GM12865 (cell line): ENCODE data around the gene OR2L5.

Source experiments
- DNase-seq: peaks from one replicate; pipeline ENCODE4 v3.0.0; 2010; ENCODE audit warnings: low read depth
- H3K4me3 ChIP-seq: 2 replicates; pipeline ENCODE4 v1.5.1; 2011; ENCODE audit warnings: mild to moderate bottlenecking, low read depth, low read length, control low read depth
- TF ChIP-seq, protein P1 (sequence below): IDR thresholded peaks from 2 replicates; pipeline ENCODE4 v1.5.1; 2011; ENCODE audit warnings: low read length, control low read depth, low read depth, inconsistent platforms; ENCODE audit not compliant: insufficient read depth; ENCODE audit errors: missing control alignments

The OR2L5 gene

DNA sequence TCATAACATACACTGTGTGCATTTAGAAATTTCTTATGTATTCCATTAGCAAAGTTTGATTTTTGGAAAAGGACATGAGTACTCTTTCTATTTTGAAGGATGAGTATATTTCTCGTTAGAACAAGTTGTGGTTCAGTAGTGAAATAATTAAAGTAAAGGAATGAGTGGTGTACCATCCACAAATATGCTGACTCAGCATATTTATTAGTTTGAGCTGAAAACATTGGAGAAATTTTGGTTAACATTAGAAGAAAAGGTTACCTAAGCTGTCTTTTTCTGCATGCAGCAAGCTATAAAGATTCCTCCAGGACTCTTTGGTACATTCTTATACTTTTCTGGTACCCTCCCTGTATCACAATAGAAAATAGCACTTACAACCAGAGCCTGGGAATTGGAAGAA is 5.7 kb upstream of the OR2L5 start:
- TF ChIP-seq, protein P1, sequence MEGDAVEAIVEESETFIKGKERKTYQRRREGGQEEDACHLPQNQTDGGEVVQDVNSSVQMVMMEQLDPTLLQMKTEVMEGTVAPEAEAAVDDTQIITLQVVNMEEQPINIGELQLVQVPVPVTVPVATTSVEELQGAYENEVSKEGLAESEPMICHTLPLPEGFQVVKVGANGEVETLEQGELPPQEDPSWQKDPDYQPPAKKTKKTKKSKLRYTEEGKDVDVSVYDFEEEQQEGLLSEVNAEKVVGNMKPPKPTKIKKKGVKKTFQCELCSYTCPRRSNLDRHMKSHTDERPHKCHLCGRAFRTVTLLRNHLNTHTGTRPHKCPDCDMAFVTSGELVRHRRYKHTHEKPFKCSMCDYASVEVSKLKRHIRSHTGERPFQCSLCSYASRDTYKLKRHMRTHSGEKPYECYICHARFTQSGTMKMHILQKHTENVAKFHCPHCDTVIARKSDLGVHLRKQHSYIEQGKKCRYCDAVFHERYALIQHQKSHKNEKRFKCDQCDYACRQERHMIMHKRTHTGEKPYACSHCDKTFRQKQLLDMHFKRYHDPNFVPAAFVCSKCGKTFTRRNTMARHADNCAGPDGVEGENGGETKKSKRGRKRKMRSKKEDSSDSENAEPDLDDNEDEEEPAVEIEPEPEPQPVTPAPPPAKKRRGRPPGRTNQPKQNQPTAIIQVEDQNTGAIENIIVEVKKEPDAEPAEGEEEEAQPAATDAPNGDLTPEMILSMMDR, result no peak
- DNase-seq, result no peak
- no peak overlapping the region for H3K4me3 ChIP-seq

- no peak for DNase-seq
- H3K4me3 ChIP-seq, result no peak overlapping the region
- TF ChIP-seq, protein P1, result no peak
Observed at GRCh38 chr1:248009681-248010080, 3.8 kb upstream of the OR2L5 start.

- TF ChIP-seq, protein P1, result no peak
- H3K4me3 ChIP-seq, result no peak overlapping the region
- no peak for DNase-seq
Observed at GRCh38 chr1:248015803-248016202, 2.3 kb downstream of the OR2L5 start.

DNA sequence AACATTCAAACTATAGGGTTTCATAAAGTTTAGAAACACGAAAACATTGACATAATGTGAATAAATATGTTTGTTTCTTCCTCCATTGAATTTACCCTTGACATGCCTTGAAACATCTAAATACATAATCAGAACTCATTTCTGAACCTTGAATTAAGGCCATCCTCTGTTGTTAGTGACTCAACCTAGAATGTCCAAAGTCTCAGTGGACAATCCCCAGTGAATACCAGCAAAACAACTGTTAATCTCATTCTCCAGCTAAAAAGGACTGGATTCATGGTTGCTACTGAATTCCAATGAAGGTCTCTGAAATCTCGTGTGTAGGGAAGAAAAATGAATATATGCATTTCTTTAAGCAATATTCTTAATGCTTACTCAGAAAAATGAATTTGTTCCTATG is 16.3 kb downstream of the OR2L5 start, which contains the start of gene OR2L2:
OR2L2 (plus strand) TSS at position 301 of the 400 bp plus-strand sequence. CDS start 8,198 bp downstream, outside the sequence.
- DNase-seq, result no peak
- TF ChIP-seq, protein P1, result no peak
- H3K4me3 ChIP-seq, result no peak within 1 kb of the TSS

- TF ChIP-seq, protein P1, result no peak
- DNase-seq, result no peak
- no peak overlapping the region for H3K4me3 ChIP-seq
Observed at GRCh38 chr1:248045209-248045608, 31.7 kb downstream of the OR2L5 start.

DNA sequence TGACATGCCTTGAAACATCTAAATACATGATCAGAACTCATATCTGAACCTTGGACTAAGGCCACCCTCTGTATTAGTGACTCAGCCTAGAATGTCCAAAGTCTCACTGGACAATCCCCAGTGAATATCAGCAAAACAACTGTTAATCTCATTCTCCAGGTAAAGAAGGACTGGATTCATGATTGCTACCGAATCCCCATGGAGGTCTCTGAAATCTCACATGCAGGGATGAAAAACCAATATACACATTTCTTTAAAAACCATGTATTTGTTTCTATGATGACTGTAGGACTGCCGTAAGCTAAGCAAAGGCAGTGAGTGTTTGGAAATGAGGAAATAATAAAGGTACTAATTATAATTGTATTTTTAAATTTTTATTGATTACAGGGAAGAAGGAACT is 33.1 kb downstream of the OR2L5 start, which contains the start of gene OR2L3:
OR2L3 (plus strand) TSS at position 301 of the 400 bp plus-strand sequence. CDS start 13,846 bp downstream, outside the sequence.
- no peak for DNase-seq
- H3K4me3 ChIP-seq, result no peak within 1 kb of the TSS
- TF ChIP-seq, protein P1, result no peak

- no peak overlapping the region for H3K4me3 ChIP-seq
- no peak for DNase-seq
- TF ChIP-seq, protein P1, result no peak
Observed at GRCh38 chr1:248047008-248047407, 33.5 kb downstream of the OR2L5 start.
